HepG2 (cell line): ENCODE measurements around the gene FGF2. TPM values are rescaled to one million over a fixed set of nuclear protein-coding genes. Genes with fewer than 3 reads are reported as not detected.

Source experiments
- ELF3 ChIP-seq: IDR thresholded peaks from 2 replicates; pipeline ENCODE4 v1.6.1; 2016; ENCODE audit warnings: missing genetic modification reagents, missing compliant biosample characterization
- IRF1 ChIP-seq: sonication (generic); formaldehyde crosslinking; IDR thresholded peaks from 2 replicates; pipeline ENCODE4 v1.4.0; 2020; ENCODE audit warnings: low read depth, mild to moderate bottlenecking, missing genetic modification reagents
- MAX ChIP-seq: IDR thresholded peaks from 2 replicates; pipeline ENCODE4 v1.6.1; 2012; ENCODE audit warnings: inconsistent platforms
- PHF21A ChIP-seq: sonication (generic); formaldehyde crosslinking; IDR thresholded peaks from 2 replicates; pipeline ENCODE4 v1.5.0; 2020; ENCODE audit warnings: mild to moderate bottlenecking, missing genetic modification reagents
- SMARCE1 ChIP-seq: fragments of 450-650 bp; IDR thresholded peaks from 2 replicates; pipeline ENCODE4 v1.6.1; 2017; ENCODE audit warnings: borderline replicate concordance
- ZBTB10 ChIP-seq: sonication (generic); formaldehyde crosslinking; IDR thresholded peaks from 2 replicates; pipeline ENCODE4 v1.4.0; 2020; ENCODE audit warnings: missing genetic modification reagents, borderline replicate concordance
- ZNF407 ChIP-seq: sonication (generic); formaldehyde crosslinking; IDR thresholded peaks from one replicate; pipeline ENCODE4 v1.5.1; 2020; ENCODE audit warnings: mild to moderate bottlenecking, missing genetic modification reagents; ENCODE audit errors: not compliant biosample characterization
- ZNF687 ChIP-seq: sonication (generic); formaldehyde crosslinking; IDR thresholded peaks from 2 replicates; pipeline ENCODE4 v1.5.1; 2020; ENCODE audit warnings: mild to moderate bottlenecking, missing genetic modification reagents, moderate library complexity
- ZNF816 ChIP-seq: sonication (generic); formaldehyde crosslinking; IDR thresholded peaks from 2 replicates; pipeline ENCODE4 v1.8.0; 2022; ENCODE audit warnings: missing genetic modification reagents, mild to moderate bottlenecking, borderline replicate concordance
- ZNF83 ChIP-seq: sonication (generic); formaldehyde crosslinking; IDR thresholded peaks from 2 replicates; pipeline ENCODE4 v1.4.0; 2020; ENCODE audit warnings: missing genetic modification reagents, mild to moderate bottlenecking, borderline replicate concordance
- polyA plus RNA-seq, 8 experiments: library from polyadenylated mRNA; depleted of rRNA in 3 of 8; stranded (reverse) in 7 of 8; unstranded in 1 of 8; fragments of >200 nt; fragmentation: Illumina TruSeq in 4 of 8; extraction: Trizol in 4 of 8; gene quantifications; 2 replicates each; pipeline versions ENCODE4 v1.2.1 to v1.2.3, GENCODE V29; 2011 to 2016; ENCODE audit warnings: low read depth in 4 of 8, missing spikeins in 1 of 8, mixed read lengths in 1 of 8; ENCODE audit not compliant: insufficient read depth in 1 of 8
- total RNA-seq, 5 experiments: library from RNA; depleted of rRNA; stranded (reverse); fragments of >200 nt; fragmentation: Illumina TruSeq; extraction: Trizol; gene quantifications; 2 replicates each; pipeline ENCODE4 v1.2.3, GENCODE V29; 2016; ENCODE audit warnings: low read depth in 1 of 5

The FGF2 gene
- total and polyA plus RNA-seq, 2 of the 13 experiments (the other 11 are each of a cell fraction or from before 2014, with no cell fraction given): 0.01 to 0.02 TPM

- peak; percentile 79 for TF ChIP-seq ZNF407 (CRISPR knock-in tag)
- no peak for TF ChIP-seq SMARCE1
- 0 out of 2 replicates have a peak, but pooled peaks have one; percentile 8 for TF ChIP-seq ELF3
- peak; percentile 53; the same call in 1 of the 2 replicates for TF ChIP-seq ZNF83 (CRISPR knock-in tag)
- TF ChIP-seq IRF1 (CRISPR knock-in tag): no peak
- no peak for TF ChIP-seq ZNF816 (CRISPR knock-in tag)
- no peak; the same call in 1 of the 2 replicates for TF ChIP-seq ZBTB10 (CRISPR knock-in tag)
- TF ChIP-seq MAX: peak; percentile 55; the same call in 1 of the 2 replicates
- peak; percentile 80; the same call in 1 of the 2 replicates for TF ChIP-seq PHF21A (CRISPR knock-in tag)
- peak; percentile 89 for TF ChIP-seq ZNF687 (CRISPR knock-in tag)
These were observed 95.6 kb downstream of the FGF2 start, which contains the start of gene NUDT6 (continued) for GRCh38 chr4:122921971-122922876.
